Activated naive CD4-positive, alpha-beta T cell treated with anti-CD3 and anti-CD28 coated beads for 36 hours (primary cell): ENCODE results near the gene MRTFA. TPM values are rescaled to one million over a fixed set of nuclear protein-coding genes. Genes with fewer than 3 reads are reported as not detected.
"Not testable (repeated sequence)": the region's sequence is repeated elsewhere in the genome, so short reads cannot be mapped to it uniquely, and the experiment has no call there.

Source experiments
- CTCF ChIA-PET: fragments of 350-600 bp; sonication (Branson Sonifier 250); formaldehyde crosslinking; loops from one replicate; lab custom pipeline; 2021; ENCODE audit warnings: antibody characterized with exemption; lab: Charles Lee
- DNase-seq: peaks from one replicate; pipeline ENCODE4 v3.0.0-alpha.2; 2020
- H3K27ac Mint-ChIP-seq: one replicate; pipeline ENCODE4 v1.8.0; 2021; ENCODE audit warnings: mild to moderate bottlenecking, mixed read lengths
- H3K27me3 Mint-ChIP-seq: one replicate; pipeline ENCODE4 v1.8.0; 2021; ENCODE audit warnings: low read depth, mixed read lengths
- H3K36me3 Mint-ChIP-seq: one replicate; pipeline ENCODE4 v1.8.0; 2021; ENCODE audit warnings: low read depth, mixed read lengths
- H3K4me1 Mint-ChIP-seq: one replicate; pipeline ENCODE4 v1.8.0; 2021; ENCODE audit warnings: low read depth, mixed read lengths
- H3K4me3 Mint-ChIP-seq: one replicate; pipeline ENCODE4 v1.8.0; 2021; ENCODE audit warnings: mild to moderate bottlenecking, moderate library complexity, mixed read lengths
- H3K9me3 Mint-ChIP-seq: one replicate; pipeline ENCODE4 v1.8.0; 2021; ENCODE audit warnings: mixed read lengths
- intact Hi-C: fragments of 100-400 bp; cut with micrococcal nuclease; formaldehyde crosslinking; loops from one replicate; pipeline ENCODE4 v1.15.1; 2023
- total RNA-seq, 2 experiments: library from RNA; stranded (reverse); gene quantifications; one replicate each; pipeline ENCODE4 v1.2.3, GENCODE V29; 2021

Gene MRTFA
- total RNA-seq, 2 experiments from 2014 or later = 47.2 to 48.9 TPM

- Mint-ChIP-seq H3K27ac (no peak overlapping the region), H3K27me3 (no peaks in the 10 kb centered on the region), H3K36me3 (peaks cover 6% of the 10 kb centered on the region), H3K9me3 (no peaks in the 10 kb centered on the region), H3K4me1 (no peaks in the 10 kb centered on the region), H3K4me3 (no peak overlapping the region)
- DNase-seq = no peak
- intact Hi-C loops = no loop called here
- CTCF ChIA-PET = no interaction called here
These were observed 68.7 kb downstream of the MRTFA start for GRCh38 chr22:40567626-40568328.

- intact Hi-C loops = no loop called here
- no peak overlapping the region for H3K27ac Mint-ChIP-seq
- H3K36me3 Mint-ChIP-seq = peaks cover 5% of the 10 kb centered on the region
- DNase-seq = no peak
- no peaks in the 10 kb centered on the region for H3K27me3 Mint-ChIP-seq
- CTCF ChIA-PET = no interaction called here
- no peaks in the 10 kb centered on the region for H3K4me1 Mint-ChIP-seq
- H3K4me3 Mint-ChIP-seq = no peak overlapping the region
- H3K9me3 Mint-ChIP-seq = no peaks in the 10 kb centered on the region
These were observed 69.4 kb downstream of the MRTFA start for GRCh38 chr22:40567106-40567505.

- no peak for DNase-seq
- CTCF ChIA-PET = interaction anchor here (0.7 to 2.4 kb wide), 2 partner anchors 36 to 69 kb away, joined by 3 to 7 read pairs; no protein-coding TSS in a partner anchor
- H3K27ac Mint-ChIP-seq = peak overlapping the region; percentile 39
- H3K27me3 Mint-ChIP-seq = no peaks in the 10 kb centered on the region
- intact Hi-C loops = loop anchor here (2.0 kb wide), 2 partner anchors 18 to 28 kb away; no protein-coding TSS in a partner anchor
- no peak overlapping the region for H3K4me3 Mint-ChIP-seq
- H3K9me3 Mint-ChIP-seq = no peaks in the 10 kb centered on the region
- peaks cover 3% of the 10 kb centered on the region for H3K36me3 Mint-ChIP-seq
- peaks cover 20% of the 10 kb centered on the region for H3K4me1 Mint-ChIP-seq
These were observed 75.5 kb downstream of the MRTFA start for GRCh38 chr22:40560994-40561515.

GRCh38 chr22:40560551-40560950, 76.0 kb downstream of the MRTFA start:
- peak; percentile 54 for DNase-seq
- peak overlapping the region; percentile 32 for H3K27ac Mint-ChIP-seq
- H3K36me3 Mint-ChIP-seq = peaks cover 3% of the 10 kb centered on the region
- no peaks in the 10 kb centered on the region for H3K9me3 Mint-ChIP-seq
- H3K27me3 Mint-ChIP-seq = no peaks in the 10 kb centered on the region
- CTCF ChIA-PET = interaction anchor here (2.4 kb wide), 1 partner anchor 35 kb away, joined by 7 read pairs; no protein-coding TSS in a partner anchor
- no peak overlapping the region for H3K4me3 Mint-ChIP-seq
- peaks cover 20% of the 10 kb centered on the region for H3K4me1 Mint-ChIP-seq
- intact Hi-C loops = loop anchor here (2.0 kb wide), 2 partner anchors 18 to 28 kb away; no protein-coding TSS in a partner anchor

GRCh38 chr22:40557972-40558371, 78.5 kb downstream of the MRTFA start:
- Mint-ChIP-seq H3K4me3 (no peak overlapping the region), H3K27me3 (no peaks in the 10 kb centered on the region), H3K9me3 (peaks cover 7% of the 10 kb centered on the region), H3K27ac (no peak overlapping the region), H3K36me3 (peaks cover 18% of the 10 kb centered on the region), H3K4me1 (peaks cover 25% of the 10 kb centered on the region)
- intact Hi-C loops = no loop called here
- DNase-seq = no peak
- CTCF ChIA-PET = interaction anchor here (1.9 kb wide), 1 partner anchor 32 kb away, joined by 6 read pairs; no protein-coding TSS in a partner anchor

- CTCF ChIA-PET = no interaction called here
- H3K4me3 Mint-ChIP-seq = no peak overlapping the region
- H3K36me3 Mint-ChIP-seq = peaks cover 30% of the 10 kb centered on the region
- no peak overlapping the region for H3K27ac Mint-ChIP-seq
- H3K4me1 Mint-ChIP-seq = peaks cover 27% of the 10 kb centered on the region
- DNase-seq = no peak
- H3K27me3 Mint-ChIP-seq = no peaks in the 10 kb centered on the region
- intact Hi-C loops = no loop called here
- H3K9me3 Mint-ChIP-seq = peaks cover 18% of the 10 kb centered on the region
These were observed 79.9 kb downstream of the MRTFA start for GRCh38 chr22:40556641-40557040.

- CTCF ChIA-PET, H3K27ac Mint-ChIP-seq, DNase-seq, H3K4me3 Mint-ChIP-seq, intact Hi-C loops, H3K27me3 Mint-ChIP-seq: not testable (repeated sequence)
- peaks cover 13% of the 10 kb centered on the region for H3K4me1 Mint-ChIP-seq
- peaks cover 30% of the 10 kb centered on the region for H3K36me3 Mint-ChIP-seq
- peaks cover 20% of the 10 kb centered on the region for H3K9me3 Mint-ChIP-seq
These were observed 82.5 kb downstream of the MRTFA start for GRCh38 chr22:40554023-40554422.

- Mint-ChIP-seq H3K4me1 (peaks cover 13% of the 10 kb centered on the region), H3K9me3 (peaks cover 20% of the 10 kb centered on the region), H3K27me3 (no peaks in the 10 kb centered on the region), H3K36me3 (peaks cover 31% of the 10 kb centered on the region), H3K4me3 (no peak overlapping the region), H3K27ac (no peak overlapping the region)
- CTCF ChIA-PET = no interaction called here
- no peak for DNase-seq
- intact Hi-C loops = no loop called here
These were observed 83.4 kb downstream of the MRTFA start for GRCh38 chr22:40553014-40553554.

- Mint-ChIP-seq H3K9me3 (peaks cover 20% of the 10 kb centered on the region), H3K4me1 (peaks cover 15% of the 10 kb centered on the region), H3K36me3 (peaks cover 34% of the 10 kb centered on the region), H3K27ac (peak overlapping the region; percentile 16), H3K27me3 (no peaks in the 10 kb centered on the region), H3K4me3 (no peak overlapping the region)
- intact Hi-C loops = no loop called here
- no peak for DNase-seq
- CTCF ChIA-PET = interaction anchor here (0.6 kb wide), 1 partner anchor 463 kb away, joined by 3 read pairs; no protein-coding TSS in a partner anchor
These were observed 84.4 kb downstream of the MRTFA start for GRCh38 chr22:40552070-40552469.

GRCh38 chr22:40547729-40548143, 88.8 kb downstream of the MRTFA start:
- CTCF ChIA-PET = no interaction called here
- H3K27me3 Mint-ChIP-seq = no peaks in the 10 kb centered on the region
- DNase-seq = no peak
- H3K4me3 Mint-ChIP-seq = no peak overlapping the region
- intact Hi-C loops = no loop called here
- no peak overlapping the region for H3K27ac Mint-ChIP-seq
- peaks cover 12% of the 10 kb centered on the region for H3K4me1 Mint-ChIP-seq
- H3K36me3 Mint-ChIP-seq = peaks cover 24% of the 10 kb centered on the region
- H3K9me3 Mint-ChIP-seq = peaks cover 10% of the 10 kb centered on the region

- Mint-ChIP-seq H3K36me3 (peaks cover 11% of the 10 kb centered on the region), H3K9me3 (no peaks in the 10 kb centered on the region), H3K4me1 (peaks cover 25% of the 10 kb centered on the region), H3K27me3 (no peaks in the 10 kb centered on the region), H3K27ac (no peak overlapping the region), H3K4me3 (no peak overlapping the region)
- CTCF ChIA-PET = no interaction called here
- intact Hi-C loops = no loop called here
- no peak for DNase-seq
These were observed 91.8 kb downstream of the MRTFA start for GRCh38 chr22:40544758-40545157.

GRCh38 chr22:40542821-40543540, 93.5 kb downstream of the MRTFA start:
- no peak overlapping the region for H3K27ac Mint-ChIP-seq
- H3K9me3 Mint-ChIP-seq = no peaks in the 10 kb centered on the region
- intact Hi-C loops = no loop called here
- H3K27me3 Mint-ChIP-seq = no peaks in the 10 kb centered on the region
- H3K4me1 Mint-ChIP-seq = peaks cover 25% of the 10 kb centered on the region
- peaks cover 10% of the 10 kb centered on the region for H3K36me3 Mint-ChIP-seq
- CTCF ChIA-PET = interaction anchor here (1.4 kb wide), 1 partner anchor 9 kb away, joined by 4 read pairs; no protein-coding TSS in a partner anchor
- DNase-seq = no peak
- no peak overlapping the region for H3K4me3 Mint-ChIP-seq
